Mesenchymal stem cell (in vitro differentiated cells and primary cell): ENCODE data around the gene CLP1. TPM values are rescaled to one million over a fixed set of nuclear protein-coding genes. Genes with fewer than 3 reads are reported as not detected.

Experiments
- DNase-seq: peaks from one replicate; pipeline ENCODE4 v3.0.0-alpha.2; 2013
- H2AFZ ChIP-seq: one replicate; pipeline ENCODE4 v1.6.1; 2013; ENCODE audit warnings: low read depth, mild to moderate bottlenecking, control low read depth, inconsistent platforms, low read length, moderate library complexity
- H2AK5ac ChIP-seq: 2 replicates; pipeline ENCODE4 v1.6.1; 2013; ENCODE audit warnings: low read length, moderate library complexity, mild to moderate bottlenecking, inconsistent platforms; ENCODE audit not compliant: severe bottlenecking
- H2BK120ac ChIP-seq: one replicate; pipeline ENCODE4 v1.6.1; 2013; ENCODE audit warnings: low read depth, mild to moderate bottlenecking, inconsistent platforms, low read length, moderate library complexity
- H2BK12ac ChIP-seq, 2 experiments: one replicate each; pipeline ENCODE4 v1.6.1; 2013; ENCODE audit warnings: inconsistent platforms in 2 of 2, low read length in 2 of 2, mild to moderate bottlenecking in 2 of 2, moderate library complexity in 2 of 2, control low read depth in 1 of 2
- H2BK15ac ChIP-seq: one replicate; pipeline ENCODE4 v1.6.1; 2013; ENCODE audit warnings: mild to moderate bottlenecking, low read depth, inconsistent platforms; ENCODE audit not compliant: poor library complexity, severe bottlenecking
- H2BK5ac ChIP-seq: 2 replicates; pipeline ENCODE4 v1.6.1; 2013; ENCODE audit warnings: low read depth, mild to moderate bottlenecking, low read length, control low read depth, inconsistent platforms; ENCODE audit not compliant: poor library complexity, severe bottlenecking
- H3K14ac ChIP-seq, 2 experiments: one replicate each; pipeline ENCODE4 v1.6.1; 2013; ENCODE audit warnings: inconsistent platforms in 2 of 2, low read length in 2 of 2, control low read depth in 1 of 2, mild to moderate bottlenecking in 1 of 2, moderate library complexity in 1 of 2
- H3K18ac ChIP-seq, 2 experiments: one replicate each; pipeline ENCODE4 v1.6.1; 2013; ENCODE audit warnings: inconsistent platforms in 2 of 2, low read length in 2 of 2, control low read depth in 1 of 2, low read depth in 1 of 2, mild to moderate bottlenecking in 1 of 2
- H3K23ac ChIP-seq, 2 experiments: one replicate each; pipeline ENCODE4 v1.6.1; 2013; ENCODE audit warnings: inconsistent platforms in 2 of 2, low read length in 2 of 2, mild to moderate bottlenecking in 2 of 2, moderate library complexity in 2 of 2, control low read depth in 1 of 2
- H3K27ac ChIP-seq: 2 replicates; pipeline ENCODE4 v1.5.1; 2013; ENCODE audit warnings: mild to moderate bottlenecking, moderate library complexity, low read length, control low read depth, inconsistent platforms; ENCODE audit not compliant: poor library complexity, severe bottlenecking
- H3K27me3 ChIP-seq, 2 experiments: 2 replicates each; pipeline versions ENCODE4 v1.6.1 to v1.7.0; 2013; ENCODE audit warnings: low read length in 2 of 2, mild to moderate bottlenecking in 2 of 2, moderate library complexity in 2 of 2, control low read depth in 1 of 2, inconsistent platforms in 1 of 2; ENCODE audit not compliant: control insufficient read depth in 1 of 2, insufficient read depth in 1 of 2
- H3K36me3 ChIP-seq, 2 experiments: 2 replicates each; pipeline versions ENCODE4 v1.6.1 to v1.7.0; 2013; ENCODE audit warnings: low read length in 2 of 2, control low read depth in 1 of 2, inconsistent platforms in 1 of 2, low read depth in 1 of 2, mild to moderate bottlenecking in 1 of 2; ENCODE audit not compliant: insufficient read depth in 2 of 2, control insufficient read depth in 1 of 2
- H3K4ac ChIP-seq, 2 experiments: one replicate each; pipeline ENCODE4 v1.6.1; 2013; ENCODE audit warnings: inconsistent platforms in 2 of 2, low read length in 2 of 2, mild to moderate bottlenecking in 2 of 2, moderate library complexity in 2 of 2, control low read depth in 1 of 2, low read depth in 1 of 2
- H3K4me1 ChIP-seq: 2 replicates; pipeline ENCODE4 v1.6.1; 2013; ENCODE audit warnings: low read depth, low read length, control low read depth; ENCODE audit not compliant: control insufficient read depth, insufficient read depth
- H3K4me2 ChIP-seq: 2 replicates; pipeline ENCODE4 v1.6.1; 2013; ENCODE audit warnings: low read length, mild to moderate bottlenecking, inconsistent platforms; ENCODE audit not compliant: poor library complexity, severe bottlenecking
- H3K4me3 ChIP-seq, 2 experiments: 2 replicates each; pipeline versions ENCODE4 v1.5.1 to v1.7.0; 2013; ENCODE audit warnings: low read length in 2 of 2, mild to moderate bottlenecking in 2 of 2, control low read depth in 1 of 2, low read depth in 1 of 2; ENCODE audit not compliant: insufficient read depth in 1 of 2
- H3K79me1 ChIP-seq: replicated peaks from 2 replicates; pipeline ENCODE4 v1.6.1; 2013; ENCODE audit warnings: mild to moderate bottlenecking, control low read depth, low read length, inconsistent platforms; ENCODE audit not compliant: poor library complexity, severe bottlenecking
- H3K9ac ChIP-seq: 2 replicates; pipeline ENCODE4 v1.7.0; 2013; ENCODE audit warnings: mild to moderate bottlenecking, low read length, moderate library complexity
- H3K9me3 ChIP-seq: 2 replicates; pipeline ENCODE4 v1.7.0; 2013; ENCODE audit warnings: mild to moderate bottlenecking, low read length; ENCODE audit not compliant: control insufficient read depth
- H4K8ac ChIP-seq: one replicate; pipeline ENCODE4 v1.6.1; 2013; ENCODE audit warnings: inconsistent platforms, mild to moderate bottlenecking, low read length, moderate library complexity
- H4K91ac ChIP-seq: one replicate; pipeline ENCODE4 v1.6.1; 2013; ENCODE audit warnings: mild to moderate bottlenecking, low read length, inconsistent platforms
- WGBS: methylation state at CpG from one replicate; pipeline ENCODE4 v1.1.7; 2013; ENCODE audit warnings: mixed read lengths; 5-methylcytosine and 5-hydroxymethylcytosine counted together
- polyA plus RNA-seq, 2 experiments: library from polyadenylated mRNA; stranded (reverse); fragments of 200-250 nt; gene quantifications; one replicate each; pipeline ENCODE4 v1.2.3, GENCODE V29; 2013

CLP1 gene
- polyA plus RNA-seq (2013, experiment 1 of 2): 8.2 TPM
- polyA plus RNA-seq (2013, experiment 2 of 2): 8.8 TPM

GRCh38 chr11:57657194-57658022 lies at the start of gene CLP1:
Gene CLP1, plus strand, starts transcription at chr11:57657762. Its CDS starts 1,715 bp downstream, at chr11:57659477.
- peak within 1 kb of the TSS; percentile 86 for H4K8ac ChIP-seq
- H3K9me3 ChIP-seq: no peaks in the 10 kb centered on the region
- H2BK15ac ChIP-seq: no peak within 1 kb of the TSS
- H2BK120ac ChIP-seq: no peak within 1 kb of the TSS
- H3K4me1 ChIP-seq: peaks cover 3% of the 10 kb centered on the region
- 1% methylated on average over 45 of the region's 45 CpGs for whole genome bisulfite sequencing
- peak within 1 kb of the TSS; percentile 69 to 90 for H3K18ac ChIP-seq
- peak within 1 kb of the TSS; percentile 89 for H3K9ac ChIP-seq
- peaks cover 23 to 32% of the 10 kb centered on the region in 2 experiments for H3K36me3 ChIP-seq
- H3K27me3 ChIP-seq: no peaks in the 10 kb centered on the region
- no peak within 1 kb of the TSS for H2BK5ac ChIP-seq
- no peak within 1 kb of the TSS for H3K23ac ChIP-seq
- H3K14ac ChIP-seq: peak within 1 kb of the TSS in 1 of 2 experiments; percentile 44
- peak; percentile 99 for DNase-seq
- peak within 1 kb of the TSS; percentile 91 for H2AFZ ChIP-seq
- H3K4me3 ChIP-seq: peak within 1 kb of the TSS; percentile 61 to 91
- peak within 1 kb of the TSS; percentile 85 for H3K27ac ChIP-seq
- H2AK5ac ChIP-seq: no peak within 1 kb of the TSS
- H3K79me1 ChIP-seq: peaks cover 23% of the 10 kb centered on the region
- peak within 1 kb of the TSS; percentile 97 for H3K4me2 ChIP-seq
- peak within 1 kb of the TSS in 1 of 2 experiments; percentile 79 for H3K4ac ChIP-seq
- no peak within 1 kb of the TSS for H4K91ac ChIP-seq
- no peak within 1 kb of the TSS for H2BK12ac ChIP-seq

DNA sequence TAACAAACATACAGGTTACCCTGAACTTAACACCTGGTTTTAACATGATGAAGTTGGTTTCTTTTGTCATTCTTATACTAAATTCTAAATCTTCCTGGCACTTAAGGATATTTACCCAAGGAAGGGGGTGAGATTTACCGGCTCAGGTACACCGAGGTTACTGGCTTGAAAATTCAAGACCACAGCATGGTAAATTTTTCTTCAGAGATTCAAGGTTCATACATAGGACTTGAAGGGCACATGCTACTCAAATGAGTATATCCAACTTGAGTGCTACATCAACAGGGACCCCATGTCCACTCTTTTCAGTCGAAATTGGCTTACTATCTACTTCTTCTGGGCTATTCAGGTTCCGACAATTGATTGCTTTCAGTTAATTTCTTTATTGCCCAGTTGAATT lies 47.4 kb upstream of the CLP1 start:
- Histone ChIP-seq H3K9me3 (no peaks in the 10 kb centered on the region), H3K79me1 (no peaks in the 10 kb centered on the region), H3K4me2 (no peak overlapping the region), H3K27ac (no peak overlapping the region), H4K8ac (no peak overlapping the region), H4K91ac (no peak overlapping the region), H2BK120ac (no peak overlapping the region), H2BK5ac (no peak overlapping the region), H2BK12ac (no peak overlapping the region), H3K23ac (no peak overlapping the region), H3K4ac (no peak overlapping the region), H3K18ac (no peak overlapping the region), H2AFZ (no peak overlapping the region), H2AK5ac (no peak overlapping the region), H3K27me3 (no peaks in the 10 kb centered on the region), H3K4me3 (no peak overlapping the region), H2BK15ac (no peak overlapping the region), H3K4me1 (no peaks in the 10 kb centered on the region), H3K14ac (no peak overlapping the region), H3K9ac (no peak overlapping the region), H3K36me3 (peaks cover 11 to 89% of the 10 kb centered on the region in 2 experiments)
- 97% methylated on average over 4 of the region's 4 CpGs for WGBS
- DNase-seq: no peak

GRCh38 chr11:57614234-57614772 lies 43.3 kb upstream of the CLP1 start:
- Histone ChIP-seq H2AK5ac (no peak overlapping the region), H3K14ac (no peak overlapping the region), H3K4me3 (no peak overlapping the region), H3K79me1 (no peaks in the 10 kb centered on the region), H3K18ac (no peak overlapping the region), H3K4me1 (no peaks in the 10 kb centered on the region), H2BK120ac (no peak overlapping the region), H3K4me2 (no peak overlapping the region), H4K91ac (no peak overlapping the region), H3K4ac (no peak overlapping the region), H3K9ac (no peak overlapping the region), H2BK12ac (no peak overlapping the region), H4K8ac (no peak overlapping the region), H3K23ac (no peak overlapping the region), H2BK5ac (no peak overlapping the region), H3K36me3 (peaks cover 6 to 73% of the 10 kb centered on the region in 2 experiments), H2AFZ (no peak overlapping the region), H2BK15ac (no peak overlapping the region), H3K27me3 (no peaks in the 10 kb centered on the region), H3K27ac (no peak overlapping the region), H3K9me3 (peaks cover 3% of the 10 kb centered on the region)
- WGBS: 76% methylated on average over 10 of the region's 10 CpGs
- DNase-seq: no peak

- H2BK12ac ChIP-seq: no peak overlapping the region
- H3K9ac ChIP-seq: no peak overlapping the region
- no peak overlapping the region for H3K4me2 ChIP-seq
- H2BK15ac ChIP-seq: no peak overlapping the region
- no peak overlapping the region for H3K4me3 ChIP-seq
- H2AK5ac ChIP-seq: no peak overlapping the region
- H2BK5ac ChIP-seq: no peak overlapping the region
- no peak overlapping the region for H3K4ac ChIP-seq
- H4K91ac ChIP-seq: no peak overlapping the region
- no peaks in the 10 kb centered on the region for H3K79me1 ChIP-seq
- H3K18ac ChIP-seq: no peak overlapping the region
- no peak for DNase-seq
- H3K27ac ChIP-seq: no peak overlapping the region
- no peaks in the 10 kb centered on the region for H3K4me1 ChIP-seq
- H2BK120ac ChIP-seq: no peak overlapping the region
- H3K14ac ChIP-seq: no peak overlapping the region
- H2AFZ ChIP-seq: no peak overlapping the region
- H3K9me3 ChIP-seq: peaks cover 5% of the 10 kb centered on the region
- H3K27me3 ChIP-seq: no peaks in the 10 kb centered on the region
- peaks cover 6 to 66% of the 10 kb centered on the region in 2 experiments for H3K36me3 ChIP-seq
- H3K23ac ChIP-seq: no peak overlapping the region
- 77% methylated on average over 1 of the region's 1 CpG for WGBS
- H4K8ac ChIP-seq: no peak overlapping the region
Observed at GRCh38 chr11:57615308-57615707, 42.3 kb upstream of the CLP1 start.
